ENCODE data around the gene CDC37.

DNA sequence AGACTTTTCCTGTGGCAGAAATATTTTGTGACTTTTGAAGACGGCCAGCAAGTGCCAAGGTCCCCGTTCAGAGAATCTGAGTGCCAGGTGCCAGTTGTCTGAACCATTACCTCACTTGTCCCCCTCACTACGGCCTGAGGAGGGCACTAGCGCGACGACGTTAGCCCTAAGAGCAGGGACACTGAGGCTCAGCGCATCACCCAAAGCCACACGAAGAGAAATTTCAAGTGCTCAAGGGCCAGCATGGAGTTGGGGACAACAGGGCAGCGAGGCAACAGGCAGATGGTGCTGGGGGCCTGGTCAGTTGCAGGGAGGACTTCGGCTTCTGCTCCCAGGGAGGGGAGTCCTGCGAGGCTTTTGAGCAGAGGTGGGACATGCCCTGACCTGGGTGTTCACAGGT is 13.5 kb downstream of the CDC37 start:
- TF ChIP-seq, protein P1, sequence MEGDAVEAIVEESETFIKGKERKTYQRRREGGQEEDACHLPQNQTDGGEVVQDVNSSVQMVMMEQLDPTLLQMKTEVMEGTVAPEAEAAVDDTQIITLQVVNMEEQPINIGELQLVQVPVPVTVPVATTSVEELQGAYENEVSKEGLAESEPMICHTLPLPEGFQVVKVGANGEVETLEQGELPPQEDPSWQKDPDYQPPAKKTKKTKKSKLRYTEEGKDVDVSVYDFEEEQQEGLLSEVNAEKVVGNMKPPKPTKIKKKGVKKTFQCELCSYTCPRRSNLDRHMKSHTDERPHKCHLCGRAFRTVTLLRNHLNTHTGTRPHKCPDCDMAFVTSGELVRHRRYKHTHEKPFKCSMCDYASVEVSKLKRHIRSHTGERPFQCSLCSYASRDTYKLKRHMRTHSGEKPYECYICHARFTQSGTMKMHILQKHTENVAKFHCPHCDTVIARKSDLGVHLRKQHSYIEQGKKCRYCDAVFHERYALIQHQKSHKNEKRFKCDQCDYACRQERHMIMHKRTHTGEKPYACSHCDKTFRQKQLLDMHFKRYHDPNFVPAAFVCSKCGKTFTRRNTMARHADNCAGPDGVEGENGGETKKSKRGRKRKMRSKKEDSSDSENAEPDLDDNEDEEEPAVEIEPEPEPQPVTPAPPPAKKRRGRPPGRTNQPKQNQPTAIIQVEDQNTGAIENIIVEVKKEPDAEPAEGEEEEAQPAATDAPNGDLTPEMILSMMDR (conservative IDR thresholded peaks at IDR 0.05; ENCODE audit: low read depth, low read length), result 0 out of 2 replicates have a peak, but pooled peaks have one; percentile 17
- TF ChIP-seq, protein P2, sequence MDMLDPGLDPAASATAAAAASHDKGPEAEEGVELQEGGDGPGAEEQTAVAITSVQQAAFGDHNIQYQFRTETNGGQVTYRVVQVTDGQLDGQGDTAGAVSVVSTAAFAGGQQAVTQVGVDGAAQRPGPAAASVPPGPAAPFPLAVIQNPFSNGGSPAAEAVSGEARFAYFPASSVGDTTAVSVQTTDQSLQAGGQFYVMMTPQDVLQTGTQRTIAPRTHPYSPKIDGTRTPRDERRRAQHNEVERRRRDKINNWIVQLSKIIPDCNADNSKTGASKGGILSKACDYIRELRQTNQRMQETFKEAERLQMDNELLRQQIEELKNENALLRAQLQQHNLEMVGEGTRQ (IDR thresholded peaks at IDR 0.05; ENCODE audit: low read depth, low read length), result no peak
- TF ChIP-seq, protein P3, sequence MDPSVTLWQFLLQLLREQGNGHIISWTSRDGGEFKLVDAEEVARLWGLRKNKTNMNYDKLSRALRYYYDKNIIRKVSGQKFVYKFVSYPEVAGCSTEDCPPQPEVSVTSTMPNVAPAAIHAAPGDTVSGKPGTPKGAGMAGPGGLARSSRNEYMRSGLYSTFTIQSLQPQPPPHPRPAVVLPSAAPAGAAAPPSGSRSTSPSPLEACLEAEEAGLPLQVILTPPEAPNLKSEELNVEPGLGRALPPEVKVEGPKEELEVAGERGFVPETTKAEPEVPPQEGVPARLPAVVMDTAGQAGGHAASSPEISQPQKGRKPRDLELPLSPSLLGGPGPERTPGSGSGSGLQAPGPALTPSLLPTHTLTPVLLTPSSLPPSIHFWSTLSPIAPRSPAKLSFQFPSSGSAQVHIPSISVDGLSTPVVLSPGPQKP (IDR thresholded peaks at IDR 0.05; ENCODE audit: borderline replicate concordance, low read depth, low read length), result no peak
- no peak for TF ChIP-seq POLR2A (IDR thresholded peaks at IDR 0.05; ENCODE audit: low read depth, low read length)
- no peak for TF ChIP-seq CEBPB (IDR thresholded peaks at IDR 0.05; ENCODE audit: low read depth, low read length)
- no peak for TF ChIP-seq SMC3 (IDR thresholded peaks at IDR 0.05; ENCODE audit: low read depth, low read length)
- no peak for TF ChIP-seq RFX5 (IDR thresholded peaks at IDR 0.05; ENCODE audit: low read depth, low read length)
- TF ChIP-seq RCOR1 (IDR thresholded peaks at IDR 0.05; ENCODE audit: insufficient replicate concordance, low read length), result no peak
- TF ChIP-seq MXI1 (IDR thresholded peaks at IDR 0.05; ENCODE audit: borderline replicate concordance, low read depth, low read length), result no peak
- TF ChIP-seq MAFK (IDR thresholded peaks at IDR 0.05; ENCODE audit: low read depth, low read length), result no peak
- TF ChIP-seq FOS (IDR thresholded peaks at IDR 0.05; ENCODE audit: low read depth, low read length), result no peak
- no peak for TF ChIP-seq RAD21 (IDR thresholded peaks at IDR 0.05; ENCODE audit: low read length)
- TF ChIP-seq NFE2L2 (IDR thresholded peaks at IDR 0.05; ENCODE audit: low read depth, low read length), result no peak
- TF ChIP-seq CHD1 (IDR thresholded peaks at IDR 0.05; ENCODE audit: low read depth, low read length), result no peak

All from IMR-90 (cell line).